HG03469 (cell line): ENCODE results near the gene ZDHHC20.

Experiments used
- ATAC-seq: cut with Tn5 transposase; IDR thresholded peaks from one replicate; pipeline ENCODE4 v1.9.1; 2021; ENCODE audit warnings: mild to moderate bottlenecking, moderate library complexity, moderate number of reproducible peaks; ENCODE audit not compliant: unreplicated experiment

ZDHHC20 gene

DNA sequence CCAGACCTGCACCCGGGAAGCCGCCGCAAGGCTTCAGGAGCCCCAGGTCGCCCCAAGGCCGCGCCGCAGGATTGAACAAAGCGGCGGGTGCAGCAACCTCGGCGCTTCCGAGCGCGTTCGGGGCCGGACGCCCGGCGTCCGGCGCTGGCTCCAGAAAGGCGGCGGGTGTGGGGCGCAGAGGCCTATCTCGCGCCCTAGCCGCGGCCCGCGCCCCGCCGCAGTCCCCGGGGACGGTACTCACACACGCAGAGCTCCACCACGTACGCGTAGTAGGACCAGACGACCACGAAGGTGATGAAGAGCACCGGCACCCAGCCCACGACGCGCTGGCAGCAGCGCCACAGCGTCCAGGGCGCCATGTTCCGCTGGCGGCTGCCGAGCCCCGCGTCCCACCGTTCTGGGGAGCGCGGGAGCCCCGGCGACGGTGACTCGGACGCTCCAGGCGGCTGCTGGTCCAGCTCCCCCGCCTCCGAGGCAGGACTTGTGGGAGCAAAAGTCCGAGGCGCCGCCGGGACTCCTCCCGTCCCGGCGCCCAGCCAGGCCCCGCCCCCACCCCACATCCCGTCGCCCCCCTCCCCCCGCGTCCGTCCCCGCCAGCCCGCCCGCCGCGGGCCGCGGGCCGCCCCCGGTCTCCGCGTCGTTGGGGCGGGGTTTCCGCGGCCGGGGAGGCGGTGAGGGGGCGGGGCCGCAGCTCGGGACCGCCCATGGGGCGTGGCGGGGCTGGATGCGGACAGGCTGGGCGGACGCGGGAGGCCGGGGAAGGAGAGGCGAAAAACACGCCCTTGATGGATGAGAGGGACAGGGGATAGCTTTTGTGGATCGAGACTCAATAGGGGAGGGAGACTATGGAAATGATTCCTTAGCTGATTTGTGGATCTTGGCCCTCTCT lies at the start of gene ZDHHC20:
ZDHHC20 (minus strand) TSS at position 491 of the 889 bp plus-strand sequence; CDS start at position 359, 132 bp downstream.
- peak; percentile 66 for ATAC-seq

GRCh38 chr13:21504379-21504778 lies 45.3 kb upstream of the ZDHHC20 start:
- no peak for ATAC-seq

GRCh38 chr13:21501686-21502085 lies 42.6 kb upstream of the ZDHHC20 start:
- no peak for ATAC-seq

GRCh38 chr13:21486322-21486721 lies 27.2 kb upstream of the ZDHHC20 start:
- no peak for ATAC-seq

DNA sequence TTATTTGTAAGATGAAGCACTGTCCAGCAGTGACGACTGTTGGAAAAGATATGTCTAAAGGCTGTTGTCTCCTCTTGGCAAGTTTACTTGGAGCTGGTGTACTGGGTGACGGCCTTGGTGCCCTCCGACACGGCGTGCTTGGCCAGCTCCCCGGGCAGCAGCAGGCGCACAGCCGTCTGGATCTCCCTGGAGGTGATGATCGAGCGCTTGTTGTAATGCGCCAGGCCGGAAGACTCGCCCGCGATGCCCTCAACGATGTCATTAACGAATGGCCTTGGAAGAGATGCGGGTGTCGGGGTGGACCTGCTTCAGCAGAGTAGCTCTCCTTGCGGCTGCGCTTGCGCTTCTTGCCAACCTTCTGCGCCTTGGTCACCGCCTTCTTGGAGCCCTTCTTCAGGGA lies 24.6 kb upstream of the ZDHHC20 start:
- no peak for ATAC-seq

- ATAC-seq, result no peak
Measured at GRCh38 chr13:21481359-21481758, 22.3 kb upstream of the ZDHHC20 start.

DNA sequence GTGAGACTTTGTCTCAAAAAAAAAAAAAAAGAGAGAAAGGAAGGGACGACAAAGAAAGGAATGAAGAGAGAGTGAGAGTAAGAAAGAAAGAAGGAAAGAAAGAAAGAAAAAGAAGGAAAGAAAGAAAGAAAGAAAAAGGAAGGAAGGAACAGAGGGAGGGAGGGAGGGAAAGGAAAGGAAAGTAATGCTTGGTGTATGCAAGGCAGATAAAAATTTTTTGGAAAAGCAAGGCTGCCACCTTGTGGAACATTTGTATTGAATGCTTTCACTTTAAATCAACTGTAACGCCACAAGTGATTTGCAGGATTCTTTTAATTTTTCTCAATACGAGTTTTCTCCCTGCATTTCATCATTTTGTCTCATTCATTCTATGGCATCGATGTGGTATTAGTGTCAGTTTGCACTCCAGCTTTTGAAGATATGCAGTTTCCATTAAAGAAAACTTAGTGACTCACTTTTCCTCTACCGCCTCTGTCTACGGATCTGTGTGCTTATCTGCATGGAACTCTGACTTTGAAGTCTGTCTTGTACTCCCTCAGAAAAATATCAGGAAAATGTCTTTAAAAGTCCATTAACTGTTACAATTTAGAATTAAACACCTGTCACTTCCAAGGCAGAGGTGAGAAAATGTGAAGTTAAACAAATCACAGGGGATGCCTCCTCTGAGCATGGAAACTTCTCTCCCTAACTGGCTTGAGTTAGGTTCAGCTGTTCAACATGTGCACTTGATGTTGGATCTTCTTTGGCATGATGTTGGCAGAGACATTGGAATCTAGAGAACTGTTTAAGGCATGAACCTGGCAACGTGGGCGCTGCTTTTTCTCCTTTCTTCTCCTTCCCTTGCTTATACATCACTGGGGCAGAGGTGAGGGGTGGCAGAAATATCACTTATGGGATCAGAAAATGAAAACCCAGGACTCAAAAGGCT lies 20.0 kb upstream of the ZDHHC20 start:
- no peak for ATAC-seq

DNA sequence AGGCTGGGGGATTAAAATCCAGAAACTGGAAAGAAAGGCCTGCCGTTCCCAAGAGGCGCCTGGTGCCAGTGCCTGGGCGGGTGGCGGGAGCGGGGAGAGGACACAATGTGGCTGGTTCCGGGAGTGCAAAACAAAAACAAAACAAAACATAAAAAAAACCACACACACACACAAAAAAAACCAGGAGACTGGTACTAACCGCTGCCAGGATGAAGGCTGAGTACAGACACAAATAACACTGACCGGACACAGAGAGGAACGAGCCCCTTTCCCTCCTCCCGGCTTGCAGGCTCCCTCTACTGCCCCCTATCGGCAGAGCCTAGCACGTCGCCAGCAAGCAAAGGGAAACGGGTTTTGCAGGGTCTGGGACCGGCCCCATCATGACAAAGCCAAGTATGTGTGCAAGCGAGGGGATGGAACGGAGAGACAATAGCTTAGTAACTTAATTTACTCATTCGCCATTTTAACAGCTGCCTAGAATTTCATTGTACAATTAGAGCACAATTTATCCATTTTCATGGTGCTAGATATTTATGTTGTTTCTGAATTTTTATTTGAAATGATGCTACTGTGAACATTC lies 17.9 kb upstream of the ZDHHC20 start:
- peak; percentile 61 for ATAC-seq

DNA sequence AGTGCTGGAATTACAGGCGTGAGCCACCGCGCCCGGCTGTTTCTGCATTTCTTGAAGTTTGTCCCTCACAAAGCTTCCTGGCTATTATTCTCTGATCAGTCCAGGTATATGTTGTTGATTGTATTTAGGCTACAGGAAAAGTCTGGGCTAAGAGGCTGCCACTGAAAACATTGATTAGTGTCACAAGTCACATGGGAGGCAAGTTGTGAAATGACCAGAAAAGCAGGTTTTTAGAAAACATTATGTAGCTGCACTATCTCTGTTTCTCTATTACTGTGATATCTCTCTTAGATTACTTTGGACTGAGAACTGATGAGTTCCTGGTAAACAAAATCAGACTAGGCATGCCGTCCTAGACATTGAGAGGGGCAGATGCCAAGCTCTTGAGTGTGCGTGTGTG lies 16.0 kb upstream of the ZDHHC20 start:
- ATAC-seq, result no peak

- ATAC-seq, result no peak
Measured at GRCh38 chr13:21470785-21471184, 11.7 kb upstream of the ZDHHC20 start.

DNA sequence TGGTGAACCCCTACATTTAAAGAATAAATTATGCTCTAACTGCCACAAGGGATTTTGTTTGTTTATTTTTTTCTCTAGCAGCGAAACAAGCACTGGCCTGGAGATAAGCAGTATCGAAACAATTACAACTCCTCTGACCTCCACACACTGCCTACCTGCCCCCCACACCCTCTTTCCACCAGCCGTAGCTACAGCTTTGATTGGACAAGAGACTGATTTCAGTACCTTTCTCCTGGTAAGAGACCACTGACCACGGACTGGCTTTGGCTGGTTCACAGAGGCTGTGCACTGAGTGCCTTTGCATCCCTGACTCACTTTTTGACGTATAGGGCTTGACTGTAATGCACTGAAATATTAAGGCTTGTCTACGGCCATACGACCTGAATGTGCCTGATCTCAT lies 7.4 kb upstream of the ZDHHC20 start:
- ATAC-seq, result no peak

GRCh38 chr13:21465710-21466160 lies 6.6 kb upstream of the ZDHHC20 start:
- no peak for ATAC-seq

- no peak for ATAC-seq
Measured at GRCh38 chr13:21463424-21463823, 4.3 kb upstream of the ZDHHC20 start.

- no peak for ATAC-seq
Measured at GRCh38 chr13:21461131-21461530, 2.0 kb upstream of the ZDHHC20 start.

GRCh38 chr13:21458451-21458812 lies 671 bp downstream of the ZDHHC20 start:
- peak; percentile 20 for ATAC-seq

- ATAC-seq, result no peak
Measured at GRCh38 chr13:21453387-21454081, 5.6 kb downstream of the ZDHHC20 start.

GRCh38 chr13:21450936-21451335 lies 8.2 kb downstream of the ZDHHC20 start:
- no peak for ATAC-seq

DNA sequence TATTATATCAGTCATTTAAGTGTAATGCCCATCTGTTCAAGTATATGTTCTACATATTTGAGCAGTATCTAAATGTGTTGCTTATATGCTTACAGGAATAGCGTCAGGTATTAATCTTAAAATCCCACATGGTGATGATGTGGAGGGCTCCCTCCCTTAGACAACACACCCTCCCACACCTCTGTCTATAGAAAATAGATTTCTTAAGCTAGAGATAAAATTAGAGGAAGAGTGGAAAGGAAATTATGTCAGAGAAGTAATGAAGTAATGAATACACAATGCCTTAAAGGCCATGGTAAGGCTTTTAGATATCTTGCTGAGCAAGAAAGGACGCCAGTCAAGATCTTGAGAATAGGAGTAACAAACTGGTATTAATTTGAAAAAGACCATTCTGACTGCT lies 12.4 kb downstream of the ZDHHC20 start:
- ATAC-seq, result no peak

DNA sequence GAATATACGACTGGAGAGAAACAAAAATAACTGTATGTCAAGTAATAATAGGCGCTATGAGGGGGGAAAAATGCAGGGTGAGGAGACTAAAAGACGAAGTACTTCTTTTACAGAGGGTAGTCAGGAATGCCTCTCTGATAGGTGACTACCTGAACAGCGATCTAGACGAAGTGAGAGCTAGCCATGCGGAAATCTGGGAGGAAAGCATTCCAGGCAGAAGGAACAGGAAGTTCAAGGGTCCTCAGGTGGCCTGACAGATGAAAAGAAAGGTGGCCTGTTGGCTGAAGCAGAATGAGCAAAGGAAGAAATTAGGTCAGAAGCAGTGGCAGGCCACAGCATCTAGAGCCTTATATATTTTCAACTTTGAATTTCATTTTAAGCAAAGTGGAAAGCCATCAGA lies 13.3 kb downstream of the ZDHHC20 start:
- ATAC-seq, result no peak

GRCh38 chr13:21443171-21443570 lies 15.9 kb downstream of the ZDHHC20 start:
- no peak for ATAC-seq

DNA sequence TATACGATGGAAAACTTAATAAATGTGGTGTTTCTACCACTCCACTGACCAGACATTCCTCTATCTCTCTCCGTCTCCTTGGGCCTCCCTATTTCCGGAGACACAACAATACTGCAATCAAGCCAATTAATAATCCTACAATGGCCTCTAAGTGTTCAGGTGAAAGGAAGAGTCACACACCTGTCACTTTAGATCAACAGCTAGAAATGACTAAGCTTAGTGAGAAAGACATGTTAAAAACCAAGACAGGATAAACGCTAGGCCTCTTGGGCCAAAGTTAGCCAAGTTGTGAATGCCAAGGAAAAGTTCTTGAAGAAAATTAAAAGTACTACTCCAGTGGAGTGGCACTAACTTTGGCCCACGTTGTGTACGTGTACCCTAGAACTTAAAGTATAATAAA lies 22.5 kb downstream of the ZDHHC20 start:
- ATAC-seq, result no peak
